ENCODE measurements around the gene AGPAT3.

- TF ChIP-seq CTCF (IDR thresholded peaks at IDR 0.05) (no peak), POLR2A (IDR thresholded peaks at IDR 0.05) (no peak)
Observed at GRCh38 chr21:43930074-43930847, 65.2 kb downstream of the AGPAT3 start.
